Hepatocyte (in vitro differentiated cells): Measurements from ENCODE around the gene SUCLG2. TPM values are rescaled to one million over a fixed set of nuclear protein-coding genes. Genes with fewer than 3 reads are reported as not detected.

Experiments used
- DNase-seq: peaks from one replicate; pipeline ENCODE4 v3.0.0-alpha.2; 2016; ENCODE audit warnings: low spot score
- H2AFZ ChIP-seq: fragments of 200-600 bp; sonication (generic); 2 replicates; pipeline ENCODE4 v1.6.0; 2016; ENCODE audit warnings: antibody characterized with exemption, mild to moderate bottlenecking
- H3K27ac ChIP-seq: fragments of 200-600 bp; sonication (generic); 2 replicates; pipeline ENCODE4 v1.5.1; 2016; ENCODE audit warnings: mild to moderate bottlenecking
- H3K27me3 ChIP-seq: fragments of 200-600 bp; sonication (generic); 2 replicates; pipeline ENCODE4 v1.6.1; 2016
- H3K36me3 ChIP-seq: fragments of 200-600 bp; sonication (generic); replicated peaks from 2 replicates; pipeline ENCODE4 v1.5.1; 2016; ENCODE audit warnings: low read depth; ENCODE audit not compliant: insufficient read depth
- H3K4me1 ChIP-seq: fragments of 200-600 bp; sonication (generic); 2 replicates; pipeline ENCODE4 v1.5.1; 2016; ENCODE audit warnings: mild to moderate bottlenecking, moderate library complexity; ENCODE audit not compliant: insufficient read depth
- H3K4me2 ChIP-seq: fragments of 200-600 bp; sonication (generic); 2 replicates; pipeline ENCODE4 v1.6.0; 2016
- H3K4me3 ChIP-seq: fragments of 200-600 bp; sonication (generic); 2 replicates; pipeline ENCODE4 v1.5.1; 2016; ENCODE audit warnings: mild to moderate bottlenecking
- H3K79me2 ChIP-seq: fragments of 200-600 bp; sonication (generic); 2 replicates; pipeline ENCODE4 v1.6.0; 2017; ENCODE audit warnings: mild to moderate bottlenecking
- H3K9me2 ChIP-seq: fragments of 200-600 bp; sonication (generic); replicated peaks from 2 replicates; pipeline ENCODE4 v1.6.0; 2017; ENCODE audit warnings: mild to moderate bottlenecking; ENCODE audit not compliant: insufficient read depth
- H3K9me3 ChIP-seq: fragments of 200-600 bp; sonication (generic); 2 replicates; pipeline ENCODE4 v1.5.1; 2016; ENCODE audit warnings: low read depth, mild to moderate bottlenecking
- H4K20me1 ChIP-seq: fragments of 200-600 bp; sonication (generic); 2 replicates; pipeline ENCODE4 v1.6.0; 2016; ENCODE audit warnings: mild to moderate bottlenecking; ENCODE audit not compliant: insufficient read depth, poor library complexity, severe bottlenecking
- CTCF ChIP-seq: fragments of 200-600 bp; sonication (generic); IDR thresholded peaks from 2 replicates; pipeline ENCODE4 v1.5.1; 2016; ENCODE audit warnings: antibody characterized with exemption, mild to moderate bottlenecking; ENCODE audit not compliant: poor library complexity
- EZH2 ChIP-seq: fragments of 200-600 bp; sonication (generic); IDR thresholded peaks from 2 replicates; pipeline ENCODE4 v1.6.1; 2016; ENCODE audit warnings: antibody characterized with exemption, mild to moderate bottlenecking, borderline replicate concordance
- EZH2phosphoT487 ChIP-seq: fragments of 200-600 bp; sonication (generic); IDR thresholded peaks from one replicate; pipeline ENCODE4 v1.6.1; 2018; ENCODE audit warnings: antibody characterized with exemption, mild to moderate bottlenecking, low read depth, moderate library complexity; ENCODE audit not compliant: unreplicated experiment, severe bottlenecking
- WGBS: methylation state at CpG from one replicate; pipeline ENCODE4 v1.1.6; 2016; ENCODE audit warnings: low lambda C conversion rate; ENCODE audit errors: missing lambda C conversion rate; 5-methylcytosine and 5-hydroxymethylcytosine counted together
- polyA plus RNA-seq: library from polyadenylated mRNA; unstranded; fragments of >200 nt; fragmentation: Nextera tagmentation; extraction: Ambion mirVana; gene quantifications from 2 replicates; pipeline ENCODE4 v1.2.1, GENCODE V29; 2016
- total RNA-seq: library from RNA; depleted of rRNA; stranded (reverse); fragments of >200 nt; gene quantifications from 2 replicates; pipeline ENCODE4 v1.2.3, GENCODE V29; 2014

The SUCLG2 gene
- total and polyA plus RNA-seq, 2 experiments from 2014 or later, result 58.0 to 94.2 TPM

- Histone ChIP-seq H3K4me3 (no peak overlapping the region), H3K9me3 (no peaks in the 10 kb centered on the region), H3K4me1 (no peaks in the 10 kb centered on the region), H3K36me3 (no peaks in the 10 kb centered on the region), H2AFZ (no peak overlapping the region), H3K4me2 (no peak overlapping the region), H3K79me2 (no peaks in the 10 kb centered on the region), H3K9me2 (no peaks in the 10 kb centered on the region), H4K20me1 (no peaks in the 10 kb centered on the region), H3K27me3 (no peaks in the 10 kb centered on the region), H3K27ac (no peak overlapping the region)
- 96% methylated on average over 5 of the region's 5 CpGs for WGBS
- no peak for DNase-seq
- TF ChIP-seq EZH2phosphoT487, result no peak
- no peak for TF ChIP-seq CTCF
- no peak for TF ChIP-seq EZH2
Measured at GRCh38 chr3:67437789-67438188, 216.6 kb downstream of the SUCLG2 start.

- Histone ChIP-seq H3K9me3 (no peaks in the 10 kb centered on the region), H3K27ac (no peak overlapping the region), H3K9me2 (no peaks in the 10 kb centered on the region), H4K20me1 (no peaks in the 10 kb centered on the region), H3K27me3 (no peaks in the 10 kb centered on the region), H3K4me1 (no peaks in the 10 kb centered on the region), H3K4me3 (no peak overlapping the region), H3K36me3 (no peaks in the 10 kb centered on the region), H2AFZ (no peak overlapping the region), H3K4me2 (no peak overlapping the region), H3K79me2 (no peaks in the 10 kb centered on the region)
- WGBS, result 74% methylated on average over 3 of the region's 3 CpGs
- TF ChIP-seq EZH2phosphoT487 (no peak), EZH2 (no peak), CTCF (no peak)
- peak; percentile 8 for DNase-seq
Measured at GRCh38 chr3:67437090-67437489, 217.3 kb downstream of the SUCLG2 start.

- Histone ChIP-seq H3K79me2 (no peaks in the 10 kb centered on the region), H3K27ac (no peak overlapping the region), H3K4me2 (no peak overlapping the region), H3K9me2 (no peaks in the 10 kb centered on the region), H4K20me1 (no peaks in the 10 kb centered on the region), H3K9me3 (no peaks in the 10 kb centered on the region), H3K4me1 (no peaks in the 10 kb centered on the region), H3K4me3 (no peak overlapping the region), H3K36me3 (no peaks in the 10 kb centered on the region), H2AFZ (no peak overlapping the region), H3K27me3 (no peaks in the 10 kb centered on the region)
- DNase-seq, result no peak
- WGBS, result 89% methylated on average over 4 of the region's 4 CpGs
- TF ChIP-seq CTCF (no peak), EZH2phosphoT487 (no peak), EZH2 (no peak)
Measured at GRCh38 chr3:67433109-67433508, 221.3 kb downstream of the SUCLG2 start.

GRCh38 chr3:67431887-67432286 lies 222.5 kb downstream of the SUCLG2 start:
- Histone ChIP-seq H3K9me2 (no peaks in the 10 kb centered on the region), H2AFZ (no peak overlapping the region), H3K4me2 (no peak overlapping the region), H3K4me3 (no peak overlapping the region), H3K36me3 (no peaks in the 10 kb centered on the region), H4K20me1 (no peaks in the 10 kb centered on the region), H3K9me3 (no peaks in the 10 kb centered on the region), H3K4me1 (no peaks in the 10 kb centered on the region), H3K79me2 (no peaks in the 10 kb centered on the region), H3K27ac (no peak overlapping the region), H3K27me3 (no peaks in the 10 kb centered on the region)
- TF ChIP-seq EZH2, result no peak
- TF ChIP-seq CTCF, result no peak
- no peak for TF ChIP-seq EZH2phosphoT487
- WGBS, result 90% methylated on average over 1 of the region's 1 CpG
- no peak for DNase-seq
